Natural killer cell (primary cell): ENCODE measurements around the gene POLA2. TPM values are rescaled to one million over a fixed set of nuclear protein-coding genes. Genes with fewer than 3 reads are reported as not detected.

Experiments
- ATAC-seq, 3 donors: fragments of 150-1000 bp in 2 of 3; fragments of 200-7000 bp in 1 of 3; cut with Tn5 transposase; 1 replicate in 1 of 3; 2 replicates in 2 of 3; pipeline ENCODE4 v1.10.0; 2021; ENCODE audit warnings: mild to moderate bottlenecking in 2 of 3, moderate library complexity in 2 of 3
- DNase-seq, 2 donors: peaks; one replicate each; pipeline versions ENCODE4 v3.0.0 to v3.0.0-alpha.2; 2013 to 2021; ENCODE audit warnings: mixed read lengths in 1 of 2
- H3K27ac ChIP-seq: one replicate; pipeline ENCODE4 v1.5.1; 2013; ENCODE audit warnings: mild to moderate bottlenecking, low read length
- H3K27me3 ChIP-seq: one replicate; pipeline ENCODE4 v1.6.1; 2013; ENCODE audit warnings: low read length; ENCODE audit not compliant: control insufficient read depth, insufficient read depth
- H3K36me3 ChIP-seq: one replicate; pipeline ENCODE4 v1.6.1; 2013; ENCODE audit warnings: low read length; ENCODE audit not compliant: control insufficient read depth, insufficient read depth
- H3K4me1 ChIP-seq: one replicate; pipeline ENCODE4 v1.6.1; 2013; ENCODE audit warnings: low read length; ENCODE audit not compliant: control insufficient read depth, insufficient read depth
- H3K4me3 ChIP-seq: one replicate; pipeline ENCODE4 v1.5.1; 2013; ENCODE audit warnings: low read length
- H3K9me3 ChIP-seq: one replicate; pipeline ENCODE4 v1.6.1; 2013; ENCODE audit warnings: low read length; ENCODE audit not compliant: control insufficient read depth, insufficient read depth
- H3K27ac Mint-ChIP-seq, 2 donors: one replicate each; pipeline ENCODE4 v1.8.0; 2022; ENCODE audit warnings: mild to moderate bottlenecking in 2 of 2, mixed read lengths in 2 of 2, moderate library complexity in 1 of 2
- H3K27me3 Mint-ChIP-seq, 2 donors: one replicate each; pipeline ENCODE4 v1.8.0; 2022; ENCODE audit warnings: low read depth in 2 of 2, mixed read lengths in 2 of 2
- H3K36me3 Mint-ChIP-seq: one replicate; pipeline ENCODE4 v1.8.0; 2022; ENCODE audit warnings: mixed read lengths
- H3K4me1 Mint-ChIP-seq, 2 donors: one replicate each; pipeline ENCODE4 v1.8.0; 2022; ENCODE audit warnings: mixed read lengths in 2 of 2
- H3K4me3 Mint-ChIP-seq: one replicate; pipeline ENCODE4 v1.8.0; 2022; ENCODE audit warnings: mild to moderate bottlenecking, moderate library complexity, mixed read lengths
- H3K9me3 Mint-ChIP-seq, 2 donors: one replicate each; pipeline ENCODE4 v1.8.0; 2022; ENCODE audit warnings: mixed read lengths in 2 of 2
- CTCF ChIP-seq: fragments of 200-600 bp; IDR thresholded peaks from one replicate; pipeline ENCODE4 v1.8.0; 2022; ENCODE audit warnings: antibody characterized with exemption
- WGBS: methylation state at CpG from one replicate; pipeline ENCODE4 v1.1.7; 2013; ENCODE audit warnings: missing lambda C conversion rate; ENCODE audit not compliant: insufficient coverage; 5-methylcytosine and 5-hydroxymethylcytosine counted together
- intact Hi-C: fragments of 100-400 bp; cut with micrococcal nuclease; formaldehyde crosslinking; loops from one replicate; pipeline ENCODE4 v1.14.2; 2022
- total RNA-seq, 4 donors: library from RNA; stranded (reverse); fragments of 120-200 nt in 1 of 4; gene quantifications; one replicate each; pipeline versions ENCODE4 v1.2.3 to v1.2.4, GENCODE V29; 2013 to 2022

The POLA2 gene
- total RNA-seq, 3 donors from 2014 or later (not counting 1 experiment from before 2014, with no cell fraction given): 21.2 to 24.2 (median 22.7) TPM

DNA sequence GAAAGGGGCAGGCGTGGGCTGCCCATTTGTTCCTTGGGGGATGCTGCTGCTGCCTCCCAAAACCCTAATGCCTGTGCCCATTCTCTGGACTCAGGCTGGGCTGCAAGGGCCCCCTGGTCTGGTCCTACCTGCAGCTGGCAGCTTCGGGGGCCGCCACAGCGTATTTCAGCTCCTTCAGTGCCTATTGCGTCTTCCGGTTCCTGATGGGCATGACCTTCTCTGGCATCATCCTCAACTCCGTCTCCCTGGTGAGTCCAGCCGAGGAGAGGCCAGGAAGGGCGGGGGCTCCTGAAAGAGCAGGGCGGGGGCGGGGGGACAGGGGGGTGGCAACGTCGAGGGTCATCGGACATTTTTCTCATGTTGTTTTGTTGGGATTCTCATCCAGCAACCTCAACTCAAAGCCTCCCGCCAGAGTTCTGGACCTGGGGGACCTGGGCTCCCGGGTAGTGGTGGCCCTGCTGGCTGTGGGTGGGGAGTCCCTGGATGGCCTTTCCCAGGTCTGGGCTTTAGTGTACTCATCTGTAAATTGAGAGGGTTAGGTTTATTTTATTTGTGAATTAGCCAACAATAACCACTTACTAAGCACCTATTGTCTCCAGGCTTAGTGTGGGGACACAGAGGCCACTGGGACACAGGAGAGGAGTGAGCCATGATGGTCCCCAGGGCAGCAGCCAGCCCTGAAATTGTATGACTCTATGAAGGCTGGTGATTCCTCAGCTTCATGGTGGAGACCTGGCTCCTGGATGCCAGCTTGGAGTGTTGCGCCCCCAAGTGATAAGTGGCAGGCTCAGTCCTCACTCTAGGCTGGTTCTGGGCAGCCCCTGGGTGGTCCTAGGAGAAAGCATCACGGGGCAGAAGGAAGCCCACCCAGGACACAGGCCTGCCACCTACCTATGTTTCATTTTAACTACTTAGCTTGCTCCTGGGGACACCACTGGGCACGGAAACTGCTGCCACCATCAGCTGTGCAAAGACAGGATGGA, 44.0 kb upstream of the POLA2 start:
- peaks cover 0 to 17% of the 10 kb centered on the region in 2 donors for H3K27me3 Mint-ChIP-seq
- no peak overlapping the region for H3K4me3 ChIP-seq
- H3K9me3 Mint-ChIP-seq: no peaks in the 10 kb centered on the region
- WGBS: 90% methylated on average over 18 of the region's 19 CpGs
- H3K27me3 ChIP-seq: no peaks in the 10 kb centered on the region
- no peaks in the 10 kb centered on the region for H3K36me3 Mint-ChIP-seq
- peaks cover 36% of the 10 kb centered on the region for H3K4me1 ChIP-seq
- ATAC-seq (no peak), DNase-seq (no peak)
- H3K36me3 ChIP-seq: no peaks in the 10 kb centered on the region
- H3K27ac Mint-ChIP-seq: no peak overlapping the region
- H3K9me3 ChIP-seq: no peaks in the 10 kb centered on the region
- H3K27ac ChIP-seq: no peak overlapping the region
- no peak for TF ChIP-seq CTCF
- no peak overlapping the region for H3K4me3 Mint-ChIP-seq
- intact Hi-C loops: loop anchor here (10.0 kb wide), 1 partner anchor 287 kb away; no protein-coding TSS in a partner anchor
- peaks cover 18 to 39% of the 10 kb centered on the region in 2 donors for H3K4me1 Mint-ChIP-seq

DNA sequence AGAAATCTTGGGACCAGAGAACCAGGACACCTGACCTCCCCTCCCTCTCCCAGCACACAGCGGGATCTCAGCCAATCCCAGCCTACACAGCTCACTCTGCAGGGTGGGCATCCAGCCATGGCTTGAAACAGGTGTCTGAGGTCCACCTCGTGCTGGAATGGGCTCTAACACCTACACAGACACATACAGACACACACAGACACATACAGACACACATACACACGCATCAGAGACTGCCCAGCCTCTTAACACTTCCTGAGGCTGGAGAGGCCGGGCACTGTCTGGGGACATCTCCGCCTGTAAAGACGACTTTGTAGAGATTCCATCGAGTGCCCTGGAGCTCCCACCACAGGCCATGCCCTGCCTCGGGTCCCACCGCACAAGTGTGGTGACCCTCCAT, 43.3 kb upstream of the POLA2 start:
- H3K27me3 Mint-ChIP-seq: peaks cover 0 to 19% of the 10 kb centered on the region in 2 donors
- no peaks in the 10 kb centered on the region for H3K9me3 ChIP-seq
- peaks cover 10 to 32% of the 10 kb centered on the region in 2 donors for H3K4me1 Mint-ChIP-seq
- no peaks in the 10 kb centered on the region for H3K36me3 Mint-ChIP-seq
- TF ChIP-seq CTCF: no peak
- ATAC-seq: no peak
- no peak for DNase-seq
- H3K4me3 Mint-ChIP-seq: no peak overlapping the region
- intact Hi-C loops: loop anchor here (10.0 kb wide), 1 partner anchor 286 kb away; no protein-coding TSS in a partner anchor
- H3K27me3 ChIP-seq: no peaks in the 10 kb centered on the region
- no peak overlapping the region for H3K27ac Mint-ChIP-seq
- 90% methylated on average over 9 of the region's 9 CpGs for WGBS
- no peaks in the 10 kb centered on the region for H3K9me3 Mint-ChIP-seq
- no peak overlapping the region for H3K27ac ChIP-seq
- H3K36me3 ChIP-seq: no peaks in the 10 kb centered on the region
- no peak overlapping the region for H3K4me3 ChIP-seq
- H3K4me1 ChIP-seq: peaks cover 29% of the 10 kb centered on the region

DNA sequence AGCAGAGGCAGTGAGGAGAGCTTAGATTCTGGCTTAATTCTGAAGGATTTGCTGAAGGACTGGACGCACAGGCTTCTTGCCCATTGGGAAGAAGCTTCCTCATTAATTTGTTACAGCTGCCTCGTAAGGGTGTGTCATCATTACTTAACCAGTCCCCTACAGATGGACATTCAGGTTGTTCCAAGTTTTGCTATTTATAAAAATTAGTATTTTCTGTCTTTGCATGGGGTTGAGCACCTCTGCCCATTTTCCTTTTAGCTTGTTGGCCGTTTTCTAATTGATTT, 41.9 kb upstream of the POLA2 start:
- Histone ChIP-seq H3K9me3 (no peaks in the 10 kb centered on the region), H3K4me3 (no peak overlapping the region), H3K27ac (no peak overlapping the region), H3K27me3 (no peaks in the 10 kb centered on the region), H3K4me1 (peaks cover 14% of the 10 kb centered on the region), H3K36me3 (no peaks in the 10 kb centered on the region)
- TF ChIP-seq CTCF: no peak
- Mint-ChIP-seq H3K36me3 (no peaks in the 10 kb centered on the region), H3K27ac (no peak overlapping the region), H3K4me3 (no peak overlapping the region), H3K27me3 (peaks cover 4 to 20% of the 10 kb centered on the region in 2 donors), H3K4me1 (peaks cover under 1 to 18% of the 10 kb centered on the region in 2 donors), H3K9me3 (no peaks in the 10 kb centered on the region)
- DNase-seq: no peak
- intact Hi-C loops: loop anchor here (10.0 kb wide), 1 partner anchor 285 kb away; no protein-coding TSS in a partner anchor
- 83% methylated on average over 2 of the region's 3 CpGs for WGBS
- no peak for ATAC-seq
